SU-DHL-6 (cell line): ENCODE measurements around the gene ZNF516.

ENCODE experiments used
- CTCF ChIP-seq: fragments of 200-600 bp; sonication (generic); IDR thresholded peaks from one replicate; pipeline ENCODE4 v1.5.1; 2017; ENCODE audit warnings: antibody characterized with exemption, mild to moderate bottlenecking, low read length, moderate library complexity; ENCODE audit not compliant: insufficient read depth, poor library complexity, severe bottlenecking
- EZH2phosphoT487 ChIP-seq: fragments of 200-600 bp; sonication (generic), shearing (Covaris generic); conservative IDR thresholded peaks from 2 replicates; pipeline ENCODE4 v1.6.1; 2018; ENCODE audit warnings: mild to moderate bottlenecking, antibody characterized with exemption, low read length, moderate library complexity, mixed read lengths

GRCh38 chr18:76395609-76396008, 99.4 kb downstream of the ZNF516 start:
- TF ChIP-seq CTCF (no peak), EZH2phosphoT487 (no peak)
